K562 (cell line): Measurements from ENCODE around the gene CD101. TPM values are rescaled to one million over a fixed set of nuclear protein-coding genes. Genes with fewer than 3 reads are reported as not detected.

Source experiments
- CBFA2T3 ChIP-seq: fragments of 450-650 bp; IDR thresholded peaks from 2 replicates; pipeline ENCODE4 v1.6.1; 2017
- CHD2 ChIP-seq: IDR thresholded peaks from 2 replicates; pipeline ENCODE4 v1.6.1; 2011; ENCODE audit warnings: low read depth, low read length
- CTBP1 ChIP-seq: fragments of 450-650 bp; IDR thresholded peaks from 2 replicates; pipeline ENCODE4 v1.6.1; 2016; ENCODE audit warnings: borderline replicate concordance
- CTCF ChIP-seq, 3 experiments: IDR thresholded peaks in 2 of 3; conservative IDR thresholded peaks in 1 of 3; 2 replicates each; pipeline ENCODE4 v1.5.1; 2011 to 2012; ENCODE audit warnings: low read length in 3 of 3, mild to moderate bottlenecking in 3 of 3, control low read depth in 2 of 3, improper control_type of control experiment in 1 of 3, inconsistent platforms in 1 of 3, low read depth in 1 of 3, mixed read lengths in 1 of 3, moderate library complexity in 1 of 3; ENCODE audit not compliant: insufficient read depth in 2 of 3
- DPF2 ChIP-seq: fragments of 450-650 bp; IDR thresholded peaks from 2 replicates; pipeline ENCODE4 v1.6.1; 2016
- ESRRA ChIP-seq: fragments of 450-650 bp; IDR thresholded peaks from 2 replicates; pipeline ENCODE4 v1.6.1; 2014; ENCODE audit warnings: low read depth, mild to moderate bottlenecking, moderate library complexity, borderline replicate concordance
- KDM1A ChIP-seq, 2 experiments: fragments of 450-650 bp; IDR thresholded peaks; 2 replicates each; pipeline ENCODE4 v1.6.1; 2016; ENCODE audit warnings: mild to moderate bottlenecking in 2 of 2
- KHSRP ChIP-seq: fragments of 450-650 bp; IDR thresholded peaks from 2 replicates; pipeline ENCODE4 v1.6.1; 2017
- L3MBTL2 ChIP-seq: fragments of 450-650 bp; IDR thresholded peaks from 2 replicates; pipeline ENCODE4 v1.6.1; 2016; ENCODE audit warnings: mild to moderate bottlenecking, moderate library complexity
- MAZ ChIP-seq, 2 experiments: fragments of 450-650 bp in 1 of 2; sonication (generic) in 1 of 2; formaldehyde crosslinking; IDR thresholded peaks in 1 of 2; conservative IDR thresholded peaks in 1 of 2; 2 replicates each; pipeline versions ENCODE4 v1.4.0 to v1.5.0; 2020; ENCODE audit warnings: mild to moderate bottlenecking in 1 of 2, missing genetic modification reagents in 1 of 2
- MTA3 ChIP-seq: fragments of 450-650 bp; formaldehyde crosslinking; IDR thresholded peaks from 2 replicates; pipeline ENCODE4 v1.6.1; 2017; ENCODE audit warnings: mild to moderate bottlenecking, borderline replicate concordance
- TCF7 ChIP-seq: sonication (generic); IDR thresholded peaks from 2 replicates; pipeline ENCODE4 v1.6.1; 2016; ENCODE audit warnings: antibody characterized with exemption, borderline replicate concordance
- TEAD4 ChIP-seq, 2 experiments: sonication (generic) in 1 of 2; formaldehyde crosslinking in 1 of 2; IDR thresholded peaks; 2 replicates each; pipeline versions ENCODE4 v1.6.1 to v1.8.0; 2012 to 2022; ENCODE audit warnings: borderline replicate concordance in 1 of 2, inconsistent platforms in 1 of 2, low read length in 1 of 2, mild to moderate bottlenecking in 1 of 2, missing genetic modification reagents in 1 of 2
- polyA plus RNA-seq, 8 experiments: library from polyadenylated mRNA; depleted of rRNA in 4 of 8; stranded (reverse) in 5 of 8; unstranded in 3 of 8; fragments of >200 nt; fragmentation: Nextera tagmentation in 2 of 8; fragmentation: Illumina TruSeq in 1 of 8; extraction: Ambion mirVana in 2 of 8; extraction: Trizol in 1 of 8; gene quantifications; 2 replicates each; pipeline versions ENCODE4 v1.2.1 to v1.2.3, GENCODE V29; 2011 to 2014; ENCODE audit warnings: inconsistent platforms in 1 of 8, missing spikeins in 1 of 8
- total RNA-seq, 7 experiments: library from RNA; depleted of rRNA in 6 of 7; stranded (reverse); fragments of >200 nt in 6 of 7; fragmentation: Illumina TruSeq in 2 of 7; extraction: Trizol in 2 of 7; gene quantifications; 2 replicates each; pipeline versions ENCODE4 v1.2.1 to v1.2.3, GENCODE V29; 2011 to 2021; ENCODE audit warnings: low replicate concordance in 1 of 7
- TF ChIP-seq, protein P1 (sequence below), 2 experiments: fragments of 450-650 bp; IDR thresholded peaks; 2 replicates each; pipeline ENCODE4 v1.6.1; 2016
- TF ChIP-seq, protein P2 (sequence below): fragments of 450-650 bp; IDR thresholded peaks from 2 replicates; pipeline ENCODE4 v1.6.1; 2018; ENCODE audit warnings: mild to moderate bottlenecking, low read depth; ENCODE audit not compliant: partially characterized antibody
- TF ChIP-seq, protein P3 (sequence below): fragments of 250-450 bp; sonication (Bioruptor Pico); IDR thresholded peaks from 2 replicates; pipeline ENCODE4 v1.8.0; 2022; ENCODE audit warnings: inconsistent platforms
- TF ChIP-seq, protein P4 (sequence below): fragments of 450-650 bp; IDR thresholded peaks from 2 replicates; pipeline ENCODE4 v1.6.1; 2016; ENCODE audit warnings: mild to moderate bottlenecking

CD101 gene
- total and polyA plus RNA-seq, 9 of the 15 experiments (the other 6 are each of a cell fraction or from before 2014, with no cell fraction given) = 0.04 to 1.1 (median 0.20) TPM

DNA sequence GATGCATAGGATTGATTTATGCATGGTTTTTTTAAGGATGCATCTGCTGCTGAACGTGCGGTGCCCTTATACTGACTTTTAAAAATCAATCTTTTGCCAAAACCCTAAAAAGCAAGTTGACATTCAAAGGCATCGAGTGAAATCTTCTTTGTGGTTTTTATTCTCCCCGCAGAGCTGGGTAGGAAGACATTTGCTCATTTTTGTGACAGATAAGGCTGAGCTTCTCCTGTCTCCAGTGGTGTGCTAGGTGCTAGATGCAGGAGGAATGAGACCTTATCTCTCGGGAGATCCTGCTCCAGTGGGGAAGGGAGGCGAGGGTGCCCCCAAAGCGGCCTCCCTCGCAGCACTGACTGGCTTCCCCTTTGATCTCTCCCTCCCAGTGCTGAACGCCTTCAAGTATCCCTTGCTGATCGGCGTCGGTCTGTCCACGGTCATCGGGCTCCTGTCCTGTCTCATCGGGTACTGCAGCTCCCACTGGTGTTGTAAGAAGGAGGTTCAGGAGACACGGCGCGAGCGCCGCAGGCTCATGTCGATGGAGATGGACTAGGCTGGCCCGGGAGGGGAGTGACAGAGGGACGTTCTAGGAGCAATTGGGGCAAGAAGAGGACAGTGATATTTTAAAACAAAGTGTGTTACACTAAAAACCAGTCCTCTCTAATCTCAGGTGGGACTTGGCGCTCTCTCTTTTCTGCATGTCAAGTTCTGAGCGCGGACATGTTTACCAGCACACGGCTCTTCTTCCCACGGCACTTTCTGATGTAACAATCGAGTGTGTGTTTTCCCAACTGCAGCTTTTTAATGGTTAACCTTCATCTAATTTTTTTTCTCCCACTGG lies 14.9 kb upstream of the CD101 start (continued):
- TF ChIP-seq, protein P1, sequence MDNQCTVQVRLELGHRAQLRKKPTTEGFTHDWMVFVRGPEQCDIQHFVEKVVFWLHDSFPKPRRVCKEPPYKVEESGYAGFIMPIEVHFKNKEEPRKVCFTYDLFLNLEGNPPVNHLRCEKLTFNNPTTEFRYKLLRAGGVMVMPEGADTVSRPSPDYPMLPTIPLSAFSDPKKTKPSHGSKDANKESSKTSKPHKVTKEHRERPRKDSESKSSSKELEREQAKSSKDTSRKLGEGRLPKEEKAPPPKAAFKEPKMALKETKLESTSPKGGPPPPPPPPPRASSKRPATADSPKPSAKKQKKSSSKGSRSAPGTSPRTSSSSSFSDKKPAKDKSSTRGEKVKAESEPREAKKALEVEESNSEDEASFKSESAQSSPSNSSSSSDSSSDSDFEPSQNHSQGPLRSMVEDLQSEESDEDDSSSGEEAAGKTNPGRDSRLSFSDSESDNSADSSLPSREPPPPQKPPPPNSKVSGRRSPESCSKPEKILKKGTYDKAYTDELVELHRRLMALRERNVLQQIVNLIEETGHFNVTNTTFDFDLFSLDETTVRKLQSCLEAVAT (IDR thresholded peaks at IDR 0.05) = 0 out of 4 replicates have a peak, but pooled peaks of 1 of the 2 experiments have one; percentile 60
- peak; percentile 55; the same call in 1 of the 2 replicates for TF ChIP-seq ESRRA
- 0 out of 2 replicates have a peak, but pooled peaks have one; percentile 39 for TF ChIP-seq L3MBTL2
- TF ChIP-seq, protein P2, sequence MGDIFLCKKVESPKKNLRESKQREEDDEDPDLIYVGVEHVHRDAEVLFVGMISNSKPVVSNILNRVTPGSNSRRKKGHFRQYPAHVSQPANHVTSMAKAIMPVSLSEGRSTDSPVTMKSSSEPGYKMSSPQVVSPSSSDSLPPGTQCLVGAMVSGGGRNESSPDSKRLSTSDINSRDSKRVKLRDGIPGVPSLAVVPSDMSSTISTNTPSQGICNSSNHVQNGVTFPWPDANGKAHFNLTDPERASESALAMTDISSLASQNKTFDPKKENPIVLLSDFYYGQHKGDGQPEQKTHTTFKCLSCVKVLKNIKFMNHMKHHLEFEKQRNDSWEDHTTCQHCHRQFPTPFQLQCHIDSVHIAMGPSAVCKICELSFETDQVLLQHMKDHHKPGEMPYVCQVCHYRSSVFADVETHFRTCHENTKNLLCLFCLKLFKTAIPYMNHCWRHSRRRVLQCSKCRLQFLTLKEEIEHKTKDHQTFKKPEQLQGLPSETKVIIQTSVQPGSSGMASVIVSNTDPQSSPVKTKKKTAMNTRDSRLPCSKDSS = no peak
- peak; percentile 40 to 46 (median 45); a peak in 4 of 6 replicates for TF ChIP-seq CTCF (IDR thresholded peaks at IDR 0.05 in 2 of 3, conservative IDR thresholded peaks at IDR 0.05 in 1 of 3; ENCODE audit: insufficient read depth in 2 of 3, low read depth in 1 of 3, low read length in 3 of 3)
- no peak for TF ChIP-seq CHD2
- TF ChIP-seq KDM1A (IDR thresholded peaks at IDR 0.05) = 0 out of 4 replicates have a peak, but pooled peaks of 1 of the 2 experiments have one; percentile 42
- TF ChIP-seq, protein P3, sequence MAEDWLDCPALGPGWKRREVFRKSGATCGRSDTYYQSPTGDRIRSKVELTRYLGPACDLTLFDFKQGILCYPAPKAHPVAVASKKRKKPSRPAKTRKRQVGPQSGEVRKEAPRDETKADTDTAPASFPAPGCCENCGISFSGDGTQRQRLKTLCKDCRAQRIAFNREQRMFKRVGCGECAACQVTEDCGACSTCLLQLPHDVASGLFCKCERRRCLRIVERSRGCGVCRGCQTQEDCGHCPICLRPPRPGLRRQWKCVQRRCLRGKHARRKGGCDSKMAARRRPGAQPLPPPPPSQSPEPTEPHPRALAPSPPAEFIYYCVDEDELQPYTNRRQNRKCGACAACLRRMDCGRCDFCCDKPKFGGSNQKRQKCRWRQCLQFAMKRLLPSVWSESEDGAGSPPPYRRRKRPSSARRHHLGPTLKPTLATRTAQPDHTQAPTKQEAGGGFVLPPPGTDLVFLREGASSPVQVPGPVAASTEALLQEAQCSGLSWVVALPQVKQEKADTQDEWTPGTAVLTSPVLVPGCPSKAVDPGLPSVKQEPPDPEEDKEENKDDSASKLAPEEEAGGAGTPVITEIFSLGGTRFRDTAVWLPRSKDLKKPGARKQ (CRISPR knock-in tag) = peak; percentile 92
- no peak for TF ChIP-seq MTA3
- peak; percentile 66 for TF ChIP-seq CBFA2T3
- TF ChIP-seq DPF2 = peak; percentile 50; the same call in 1 of the 2 replicates
- TF ChIP-seq, protein P4, sequence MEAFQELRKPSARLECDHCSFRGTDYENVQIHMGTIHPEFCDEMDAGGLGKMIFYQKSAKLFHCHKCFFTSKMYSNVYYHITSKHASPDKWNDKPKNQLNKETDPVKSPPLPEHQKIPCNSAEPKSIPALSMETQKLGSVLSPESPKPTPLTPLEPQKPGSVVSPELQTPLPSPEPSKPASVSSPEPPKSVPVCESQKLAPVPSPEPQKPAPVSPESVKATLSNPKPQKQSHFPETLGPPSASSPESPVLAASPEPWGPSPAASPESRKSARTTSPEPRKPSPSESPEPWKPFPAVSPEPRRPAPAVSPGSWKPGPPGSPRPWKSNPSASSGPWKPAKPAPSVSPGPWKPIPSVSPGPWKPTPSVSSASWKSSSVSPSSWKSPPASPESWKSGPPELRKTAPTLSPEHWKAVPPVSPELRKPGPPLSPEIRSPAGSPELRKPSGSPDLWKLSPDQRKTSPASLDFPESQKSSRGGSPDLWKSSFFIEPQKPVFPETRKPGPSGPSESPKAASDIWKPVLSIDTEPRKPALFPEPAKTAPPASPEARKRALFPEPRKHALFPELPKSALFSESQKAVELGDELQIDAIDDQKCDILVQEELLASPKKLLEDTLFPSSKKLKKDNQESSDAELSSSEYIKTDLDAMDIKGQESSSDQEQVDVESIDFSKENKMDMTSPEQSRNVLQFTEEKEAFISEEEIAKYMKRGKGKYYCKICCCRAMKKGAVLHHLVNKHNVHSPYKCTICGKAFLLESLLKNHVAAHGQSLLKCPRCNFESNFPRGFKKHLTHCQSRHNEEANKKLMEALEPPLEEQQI = 0 out of 2 replicates have a peak, but pooled peaks have one; percentile 19
- TF ChIP-seq TCF7 = peak; percentile 80
- peak; percentile 57; the same call in 1 of the 2 replicates for TF ChIP-seq TEAD4 (IDR thresholded peaks at IDR 0.05; ENCODE audit: low read length)
- TF ChIP-seq TEAD4 (CRISPR knock-in tag; IDR thresholded peaks at IDR 0.05; ENCODE audit: borderline replicate concordance) = no peak
- TF ChIP-seq MAZ (CRISPR knock-in tag; conservative IDR thresholded peaks at IDR 0.05 in 1 of 2, IDR thresholded peaks at IDR 0.05 in 1 of 2) = peak in 1 of 2 experiments; percentile 31; a peak in 1 of 4 replicates
- peak; percentile 63; the same call in 1 of the 2 replicates for TF ChIP-seq CTBP1
- no peak for TF ChIP-seq KHSRP
